ENCODE measurements around the gene GSE1.

GSE1 gene

DNA sequence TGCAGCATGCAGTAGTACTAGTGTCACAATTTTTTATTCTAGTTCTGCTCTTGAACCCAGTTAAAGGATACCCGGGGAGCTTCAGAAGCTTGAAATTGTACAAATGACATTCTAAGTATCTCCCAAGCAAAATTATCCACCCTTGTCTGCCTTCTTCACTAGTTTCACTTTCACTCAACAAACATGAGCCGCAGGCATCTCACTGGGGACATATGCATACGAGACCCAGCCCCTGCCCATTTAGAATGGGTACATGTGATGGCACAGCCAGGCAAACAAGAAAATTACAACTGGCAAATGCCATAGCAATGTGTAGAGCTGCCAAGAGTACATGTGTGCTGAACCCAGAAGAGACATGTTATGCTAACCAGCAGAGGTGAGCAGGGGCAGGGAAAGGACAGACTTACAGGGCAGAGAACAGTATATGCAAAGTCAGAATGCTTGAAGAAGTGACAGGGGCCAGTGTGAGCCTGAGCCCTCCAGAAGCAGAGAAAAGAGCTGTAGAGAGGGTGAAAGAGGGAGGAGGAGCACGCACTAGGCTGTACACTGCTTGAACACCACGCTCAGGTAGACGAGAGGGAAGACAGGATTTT lies 67.3 kb downstream of the GSE1 start:
- no peak for DNase-seq (ENCODE audit: low spot score)

DNA sequence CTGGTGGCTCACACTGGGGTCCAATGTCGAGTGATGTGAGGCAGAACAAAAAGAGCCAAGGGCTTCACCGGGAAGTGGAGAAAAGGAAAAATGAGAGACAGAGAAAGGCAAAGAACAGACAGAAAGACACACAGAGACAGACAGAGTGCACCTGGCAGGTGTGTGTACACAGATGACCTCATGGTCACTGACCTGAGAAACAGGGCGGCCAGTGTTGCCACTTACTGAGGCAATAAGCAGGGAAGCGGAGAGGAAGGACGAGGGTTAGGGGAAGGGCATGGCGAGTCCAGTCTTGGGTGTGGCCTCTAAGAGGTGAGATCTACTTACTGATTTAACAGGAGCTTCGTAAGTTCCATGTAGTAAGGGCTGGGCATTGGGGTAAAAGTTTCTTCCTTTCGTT lies 68.1 kb downstream of the GSE1 start:
- no peak for DNase-seq (ENCODE audit: low spot score)

DNA sequence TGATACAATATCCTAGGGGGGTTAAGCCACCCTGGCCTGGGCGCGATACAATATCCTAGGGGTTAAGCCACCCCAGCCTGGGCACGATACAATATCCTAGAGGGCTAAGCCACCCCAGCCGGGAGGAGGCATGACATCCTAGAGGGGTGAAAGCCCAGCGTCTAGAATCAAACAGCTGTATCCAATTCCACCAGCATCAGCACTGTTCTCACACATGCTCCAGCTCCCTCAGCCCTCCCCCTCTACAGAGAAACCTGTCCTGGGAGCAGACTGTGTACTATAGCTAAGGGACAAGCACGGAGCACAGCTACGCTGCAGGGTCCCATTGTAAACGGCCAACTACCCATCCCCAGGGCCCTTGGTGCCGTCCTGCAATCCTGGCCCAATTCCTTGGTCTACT lies 69.4 kb downstream of the GSE1 start:
- no peak for DNase-seq (ENCODE audit: low spot score)

DNA sequence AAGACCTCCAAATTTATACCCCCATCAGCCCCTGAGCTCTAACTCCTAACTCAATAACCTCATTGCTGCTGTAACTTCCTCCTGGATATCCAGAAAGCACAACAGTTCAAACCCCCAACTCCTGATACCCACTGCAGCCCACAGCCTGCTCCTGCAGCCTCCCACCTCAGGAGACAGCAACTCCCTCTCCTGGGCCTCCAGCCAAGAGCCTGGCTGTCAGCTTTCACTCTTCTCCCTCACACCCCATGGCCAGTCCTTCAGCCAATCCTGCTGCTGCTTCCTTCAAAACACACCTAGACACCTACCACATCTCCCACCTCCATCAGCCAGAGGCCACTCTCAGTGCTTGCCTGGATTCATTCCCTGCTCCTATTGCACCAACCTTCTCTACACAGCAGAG lies 70.2 kb downstream of the GSE1 start:
- no peak for DNase-seq (ENCODE audit: low spot score)

DNA sequence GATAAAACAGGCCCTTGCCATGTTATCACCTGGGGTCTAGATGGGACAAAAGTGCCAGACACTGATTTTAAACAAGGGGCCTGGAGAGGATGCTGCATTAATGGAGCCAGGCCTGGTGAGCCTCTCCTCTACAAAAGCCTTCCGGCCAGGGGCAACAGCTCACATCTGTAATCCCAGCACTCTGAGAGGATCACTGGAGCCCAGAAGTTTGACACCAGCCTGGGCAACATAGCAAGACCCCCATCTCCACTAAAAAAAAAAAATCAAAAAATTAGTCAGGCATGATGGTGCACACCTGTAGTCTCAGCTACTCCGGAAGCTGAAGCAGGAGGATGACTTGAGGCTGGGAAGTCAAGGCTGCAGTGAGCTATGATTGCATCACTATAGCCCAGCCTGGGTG lies 72.1 kb downstream of the GSE1 start:
- DNase-seq (ENCODE audit: low spot score): no peak

DNA sequence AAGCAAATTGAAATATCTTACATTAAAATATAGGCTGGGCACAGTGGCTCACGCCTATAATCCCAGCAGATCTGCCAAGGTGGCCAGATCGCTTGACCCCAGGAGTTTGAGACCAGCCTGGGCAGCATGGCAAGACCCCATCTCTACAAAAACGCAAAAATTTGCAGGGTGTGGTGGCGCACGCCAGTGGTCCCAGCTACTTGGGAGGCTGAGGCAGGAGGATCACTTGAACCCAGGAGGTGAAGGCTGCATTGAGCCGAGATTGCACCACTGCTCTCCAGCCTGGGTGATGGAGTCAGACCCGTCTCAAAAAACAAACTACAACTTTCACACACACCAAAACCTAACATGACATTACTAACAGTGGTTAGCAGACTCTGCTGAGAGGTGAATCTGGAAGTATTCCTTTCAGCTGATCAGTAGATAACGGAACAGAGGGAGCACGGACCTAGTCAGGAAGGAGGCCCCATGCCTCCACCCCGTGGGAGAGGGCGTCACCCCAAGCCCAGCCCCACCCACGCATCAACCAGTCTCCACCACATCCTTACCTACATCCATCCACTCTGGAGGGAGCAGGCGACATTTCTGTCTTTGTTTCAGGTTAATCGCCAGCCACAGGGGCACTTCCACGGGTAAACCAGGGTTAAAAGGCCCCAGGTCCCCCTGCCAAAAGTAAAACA lies 73.9 kb downstream of the GSE1 start:
- DNase-seq (ENCODE audit: low spot score): no peak

DNA sequence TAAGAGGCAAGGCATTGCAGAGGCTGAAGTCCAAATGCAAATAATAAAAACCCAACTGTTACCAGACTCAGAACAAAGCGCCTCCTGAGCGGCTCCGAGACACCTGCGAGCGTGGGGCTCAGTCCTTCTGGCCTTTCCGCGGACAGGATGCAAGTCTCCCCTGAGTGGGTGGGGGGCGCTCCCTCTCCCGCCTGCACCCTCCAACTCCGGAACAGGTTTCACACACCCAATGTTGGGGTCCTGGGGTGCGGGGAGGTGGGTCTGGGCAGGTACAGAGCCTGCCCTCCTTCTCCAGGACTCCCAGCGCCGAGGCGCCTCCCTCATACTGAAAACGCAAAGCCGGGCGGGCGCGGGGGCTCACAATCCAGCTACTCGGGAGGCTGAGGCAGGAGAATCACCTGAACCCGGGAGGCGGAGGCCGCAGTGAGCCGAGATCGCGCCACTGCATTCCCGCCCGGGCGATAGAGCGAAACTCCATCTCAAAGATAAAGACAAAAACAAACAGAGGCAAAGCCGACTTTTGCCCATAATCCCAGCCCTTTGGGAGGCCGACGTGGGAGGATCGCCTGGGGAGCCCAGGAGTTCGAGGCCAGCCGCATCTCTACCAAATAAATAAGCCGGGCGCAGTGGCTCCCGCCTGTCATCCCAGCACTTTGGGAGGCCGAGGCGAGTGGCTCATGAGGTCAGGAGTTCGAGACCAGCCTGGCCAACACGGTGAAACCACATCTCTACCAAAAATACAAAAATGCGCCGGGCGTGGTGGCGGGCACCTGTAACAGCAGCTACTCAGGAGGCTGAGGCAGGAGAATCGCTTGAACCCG lies 74.7 kb downstream of the GSE1 start:
- no peak for DNase-seq (ENCODE audit: low spot score)

DNA sequence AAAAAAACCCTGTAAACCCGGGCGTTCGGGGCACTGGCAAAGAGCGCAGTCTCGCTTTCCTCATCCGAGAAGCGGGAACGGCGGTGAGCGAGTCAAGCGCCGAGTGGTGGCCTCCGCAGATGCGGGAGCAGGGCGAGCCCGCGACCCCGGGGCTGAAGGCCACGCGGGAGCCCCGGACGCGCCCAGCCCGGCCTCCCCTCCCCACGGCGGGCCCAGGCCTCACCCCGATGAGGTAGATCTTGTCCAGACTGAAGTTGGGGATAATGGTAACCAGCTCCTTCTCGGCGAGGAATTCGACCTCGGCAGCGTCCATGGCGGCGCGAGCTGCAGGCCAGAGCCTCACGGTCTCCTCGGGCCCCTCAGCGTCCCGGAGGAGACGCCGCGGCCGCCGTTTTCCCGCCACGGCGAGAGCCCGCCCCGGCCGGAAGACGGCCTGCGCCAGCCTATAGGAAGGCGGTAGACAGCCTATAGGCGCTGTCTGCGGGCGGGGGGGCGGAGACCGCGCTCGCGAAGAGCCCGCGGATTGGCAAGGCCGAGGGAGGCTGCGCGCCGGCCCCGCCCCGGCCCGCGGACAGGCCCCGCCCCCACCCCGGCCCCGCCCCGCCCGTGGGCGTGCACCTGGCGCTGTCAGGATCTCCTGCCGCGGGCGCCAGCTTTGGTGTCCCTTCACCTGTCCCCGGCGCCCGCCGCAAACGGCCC lies 75.6 kb downstream of the GSE1 start, which contains the start of gene GINS2:
Gene GINS2 (minus strand): TSS at position 369 of the 699 bp plus-strand sequence. CDS start 56 bp downstream, at position 313.
- DNase-seq (ENCODE audit: low spot score): peak; percentile 90

DNA sequence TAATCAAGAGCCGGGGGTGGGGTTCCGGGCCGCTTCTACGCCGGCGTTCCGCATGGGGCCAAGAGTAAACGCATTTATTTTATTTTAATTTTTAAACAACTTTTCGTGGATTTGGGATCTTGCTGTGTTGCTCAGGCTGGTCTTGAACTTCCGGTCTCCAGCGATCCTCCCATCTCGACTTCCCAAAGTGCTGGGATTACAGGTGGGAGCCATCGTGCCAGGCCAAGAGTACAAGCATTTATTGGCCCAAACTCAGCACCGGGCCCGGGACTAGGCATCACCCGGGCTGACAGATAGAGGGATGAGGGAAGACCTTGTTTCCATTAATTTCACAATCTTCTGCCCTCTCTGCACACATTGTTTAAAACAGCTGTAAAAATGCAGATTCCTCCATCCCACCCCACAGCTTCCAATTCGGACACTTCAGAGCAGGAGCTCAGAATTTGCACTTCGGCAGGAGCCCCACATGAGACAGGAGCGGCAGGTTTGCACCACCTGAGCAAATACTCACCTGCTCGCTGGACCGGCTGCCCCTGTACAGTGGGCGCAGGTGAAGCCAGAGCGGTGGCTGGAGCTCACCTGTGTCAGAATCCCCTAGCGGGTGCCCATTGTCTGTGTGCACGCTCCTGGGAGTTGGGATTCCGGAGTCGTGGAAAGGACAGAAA lies 76.3 kb downstream of the GSE1 start:
- DNase-seq (ENCODE audit: low spot score): no peak

DNA sequence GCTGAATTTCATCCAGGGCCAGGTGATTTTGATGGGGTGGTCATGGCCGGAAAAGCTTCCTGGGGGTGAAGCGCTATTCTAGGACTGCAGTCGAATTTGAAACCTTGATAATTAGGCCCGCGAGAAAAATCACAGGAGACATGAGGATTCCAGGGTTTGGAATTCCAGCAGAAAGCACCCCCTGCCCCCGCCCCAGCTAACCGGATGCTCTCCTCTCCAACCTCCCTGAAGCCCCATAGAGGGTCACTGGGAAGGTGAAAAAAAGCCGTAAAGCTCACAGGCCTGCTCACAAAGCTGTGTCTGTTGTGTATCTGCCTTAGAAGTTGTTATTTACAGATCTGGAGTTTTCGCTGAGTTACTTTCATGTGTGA lies 76.8 kb downstream of the GSE1 start:
- DNase-seq (ENCODE audit: low spot score): no peak

DNA sequence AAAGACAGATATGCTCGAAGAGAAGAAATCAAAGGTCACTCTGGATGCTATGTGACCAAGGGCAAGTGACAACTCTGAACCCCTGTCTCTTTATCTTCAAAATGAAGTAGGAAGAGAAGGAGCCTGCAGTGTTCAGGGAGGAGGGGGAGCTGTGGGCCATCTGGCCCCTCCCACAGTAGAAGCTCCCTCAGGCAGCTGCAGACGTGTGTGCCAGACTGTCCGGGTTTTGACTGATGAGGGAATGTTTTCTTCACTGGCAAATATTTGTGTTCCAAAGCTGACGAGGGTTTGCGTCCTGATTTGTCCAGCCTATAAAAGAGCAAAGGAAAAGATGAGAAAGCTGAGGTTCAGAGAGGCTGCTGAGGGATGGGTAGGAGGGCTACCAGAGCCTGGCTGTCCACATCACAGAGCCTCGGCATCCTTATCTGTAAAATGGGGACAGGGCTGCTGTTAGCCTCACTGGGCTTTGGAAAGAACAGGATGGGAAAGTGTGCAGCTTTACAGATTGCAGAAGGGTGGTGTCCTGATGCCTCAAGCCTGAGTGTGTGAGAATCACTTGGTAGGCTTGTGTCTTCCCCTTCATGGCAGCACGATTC lies 77.4 kb downstream of the GSE1 start:
- peak; percentile 25 for DNase-seq (ENCODE audit: low spot score)

DNA sequence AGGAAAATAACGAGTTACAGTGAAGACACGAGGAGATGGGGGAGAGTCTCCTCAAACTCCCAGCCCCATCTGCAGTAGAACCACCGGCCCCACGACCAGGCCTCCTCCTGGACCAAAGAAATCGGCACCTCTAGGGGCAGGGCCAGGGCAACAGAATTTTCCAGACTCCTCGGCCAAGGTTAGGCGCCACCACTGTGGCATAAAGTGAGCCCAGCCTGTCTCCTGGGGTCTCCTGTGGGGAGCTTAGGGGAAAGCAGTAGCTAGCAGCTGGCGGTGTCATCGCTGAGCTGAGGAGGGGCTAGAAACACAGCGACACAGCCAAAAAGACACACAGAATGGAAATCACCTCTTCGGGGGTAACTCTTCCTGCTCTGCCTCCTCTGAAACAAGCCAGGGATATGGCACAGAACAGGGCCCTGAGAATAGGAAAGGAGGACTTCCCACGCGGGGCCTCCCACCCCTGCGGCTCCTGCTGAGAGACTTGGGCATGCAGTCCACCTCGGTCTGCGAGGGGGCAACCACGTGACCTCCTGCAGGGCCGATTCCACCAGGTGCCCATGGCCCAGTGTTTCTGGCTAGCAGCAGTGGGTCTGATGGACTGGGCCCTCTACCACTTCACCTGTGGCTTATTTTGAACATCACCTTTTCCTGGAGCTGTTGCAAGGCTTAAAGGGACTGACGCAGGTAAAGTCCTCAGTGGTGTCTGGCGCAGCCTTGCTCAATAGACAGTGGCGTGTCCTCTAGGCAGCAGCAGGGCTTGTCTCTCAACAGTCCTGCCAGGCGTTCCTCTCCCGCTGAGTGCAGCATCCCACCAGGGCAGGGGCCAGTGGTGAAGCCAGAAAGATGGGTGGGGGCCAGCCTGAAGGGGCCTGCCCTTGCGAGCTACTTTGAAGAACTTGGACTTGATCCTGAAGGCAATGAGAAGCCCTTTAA lies 82.3 kb downstream of the GSE1 start:
- no peak for DNase-seq (ENCODE audit: low spot score)

DNA sequence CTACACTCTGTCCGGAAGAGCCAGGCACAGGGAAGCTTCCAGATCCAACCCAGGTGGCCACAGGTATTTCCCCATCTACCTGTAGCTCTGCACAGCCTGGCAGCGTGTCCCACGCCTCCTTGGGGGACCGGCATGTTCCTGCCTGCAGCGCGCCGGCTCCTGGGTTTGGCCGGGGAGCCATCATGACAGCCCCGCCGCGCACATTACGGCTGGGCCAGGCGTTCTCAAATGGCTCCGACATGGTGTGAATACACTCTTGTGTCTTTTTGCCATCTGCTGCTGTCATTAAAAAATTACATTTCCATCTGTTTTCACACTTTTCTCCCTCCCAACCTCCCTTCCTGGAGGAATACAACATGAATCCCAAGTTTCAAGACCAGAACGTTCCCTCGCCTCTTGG lies 83.7 kb downstream of the GSE1 start:
- no peak for DNase-seq (ENCODE audit: low spot score)

DNA sequence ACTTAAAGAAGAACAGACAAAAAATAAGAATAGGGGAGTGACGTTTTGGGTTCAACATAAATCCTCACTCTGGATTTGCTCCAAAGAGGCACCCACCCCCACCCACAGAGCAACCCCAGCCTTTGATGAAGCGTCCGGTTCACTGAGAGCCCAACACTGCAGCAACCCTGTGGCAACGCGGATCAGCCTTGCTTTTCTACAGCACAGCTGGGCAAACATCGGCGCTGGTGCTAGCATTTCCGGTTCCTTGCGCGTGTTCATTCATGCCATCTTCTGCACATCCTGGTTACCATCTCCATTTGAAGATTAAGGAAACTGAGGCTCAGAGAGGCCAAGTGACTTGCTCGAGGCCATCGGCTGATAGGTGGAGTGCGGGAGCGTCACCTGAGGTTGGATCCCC lies 84.3 kb downstream of the GSE1 start:
- no peak for DNase-seq (ENCODE audit: low spot score)

DNA sequence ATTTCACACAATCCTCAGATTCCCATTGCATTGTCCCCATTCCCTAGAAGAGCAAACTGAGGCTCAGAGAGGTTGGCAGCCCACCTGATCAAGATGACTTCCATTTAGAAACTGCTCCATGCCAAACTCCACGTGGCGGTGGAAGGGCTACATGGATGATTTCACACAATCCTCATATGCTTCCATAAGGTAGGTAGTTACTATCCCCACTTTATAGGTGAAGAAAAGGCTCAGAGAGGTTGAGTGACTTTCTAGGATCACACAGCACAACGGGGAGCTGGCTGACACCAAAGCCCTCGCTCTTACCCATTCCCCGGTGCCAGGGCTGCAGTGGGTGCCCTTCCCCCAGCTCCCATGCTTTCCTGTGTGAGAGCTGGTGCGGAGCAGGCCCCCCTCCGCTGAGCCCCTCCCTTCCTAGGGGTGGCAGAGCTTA lies 85.4 kb downstream of the GSE1 start:
- DNase-seq (ENCODE audit: low spot score): no peak

DNA sequence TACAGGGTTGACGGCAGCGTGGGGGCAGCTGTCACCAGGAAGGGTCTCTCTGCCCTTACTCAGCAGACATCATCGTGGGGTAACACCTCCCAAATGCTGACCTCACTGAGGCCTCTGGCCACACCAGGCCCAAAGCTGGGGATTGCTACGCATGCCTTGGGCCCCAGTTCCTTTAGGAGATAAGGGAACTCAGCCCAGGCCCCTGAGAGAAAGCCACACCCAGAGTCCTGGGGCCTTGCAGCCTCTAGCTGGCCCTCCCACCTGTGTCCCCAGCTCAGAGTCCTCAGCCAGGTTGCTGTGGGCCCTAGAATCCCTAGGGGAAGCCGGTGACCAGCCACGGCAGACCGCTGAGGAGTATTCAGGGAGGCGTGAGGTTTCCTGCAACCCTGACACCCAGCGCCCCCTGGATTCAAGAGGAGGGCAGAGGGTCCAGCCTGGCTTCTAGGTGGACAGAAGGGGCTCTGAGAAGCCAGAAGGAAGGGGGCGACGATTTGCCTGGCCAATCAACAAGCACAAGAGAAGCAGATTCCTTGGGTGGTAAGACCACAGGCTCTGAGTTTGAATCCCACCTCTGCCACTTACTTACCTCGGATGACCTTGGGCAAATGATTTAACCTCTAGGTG lies 85.9 kb downstream of the GSE1 start:
- no peak for DNase-seq (ENCODE audit: low spot score)

DNA sequence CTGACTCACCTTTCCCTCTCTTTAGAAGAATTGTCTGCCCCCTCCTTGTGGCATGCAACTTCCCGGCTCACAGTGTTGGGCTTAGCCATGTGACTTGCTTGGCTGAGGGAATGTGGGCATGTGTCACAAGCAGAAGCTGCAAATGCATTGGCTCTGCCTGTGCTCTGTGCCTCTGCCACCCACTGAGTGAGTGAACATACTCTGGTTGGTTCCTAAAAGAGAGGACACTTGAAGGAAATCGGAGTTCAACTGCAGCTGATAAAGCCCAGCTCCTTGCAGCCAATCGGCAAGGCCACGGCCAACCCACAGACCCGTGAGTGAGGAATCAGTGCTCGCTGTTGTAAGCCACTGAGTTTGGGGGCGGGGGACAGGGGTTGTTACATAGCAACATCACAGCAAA lies 86.5 kb downstream of the GSE1 start:
- peak; percentile 82 for DNase-seq (ENCODE audit: low spot score)

DNA sequence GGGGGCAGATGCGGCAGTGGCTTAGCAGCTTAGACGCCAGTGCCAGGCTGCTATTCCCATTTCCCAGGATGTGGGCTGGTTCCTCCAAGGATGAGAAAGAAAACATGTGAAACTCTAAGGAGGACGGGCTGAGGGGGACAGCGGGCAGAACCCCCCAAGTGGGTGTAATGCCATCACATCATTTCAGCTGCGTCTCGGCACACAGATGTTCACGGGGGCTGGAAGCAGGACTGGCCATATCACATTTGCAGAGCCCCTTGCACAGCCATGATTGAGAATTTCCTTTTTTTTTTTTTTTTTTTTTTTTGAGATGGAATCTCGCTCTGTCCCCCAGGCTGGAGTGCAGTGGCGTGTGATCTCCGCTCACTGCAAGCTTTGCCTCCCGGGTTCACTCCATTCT lies 90.9 kb downstream of the GSE1 start:
- no peak for DNase-seq (ENCODE audit: low spot score)

DNA sequence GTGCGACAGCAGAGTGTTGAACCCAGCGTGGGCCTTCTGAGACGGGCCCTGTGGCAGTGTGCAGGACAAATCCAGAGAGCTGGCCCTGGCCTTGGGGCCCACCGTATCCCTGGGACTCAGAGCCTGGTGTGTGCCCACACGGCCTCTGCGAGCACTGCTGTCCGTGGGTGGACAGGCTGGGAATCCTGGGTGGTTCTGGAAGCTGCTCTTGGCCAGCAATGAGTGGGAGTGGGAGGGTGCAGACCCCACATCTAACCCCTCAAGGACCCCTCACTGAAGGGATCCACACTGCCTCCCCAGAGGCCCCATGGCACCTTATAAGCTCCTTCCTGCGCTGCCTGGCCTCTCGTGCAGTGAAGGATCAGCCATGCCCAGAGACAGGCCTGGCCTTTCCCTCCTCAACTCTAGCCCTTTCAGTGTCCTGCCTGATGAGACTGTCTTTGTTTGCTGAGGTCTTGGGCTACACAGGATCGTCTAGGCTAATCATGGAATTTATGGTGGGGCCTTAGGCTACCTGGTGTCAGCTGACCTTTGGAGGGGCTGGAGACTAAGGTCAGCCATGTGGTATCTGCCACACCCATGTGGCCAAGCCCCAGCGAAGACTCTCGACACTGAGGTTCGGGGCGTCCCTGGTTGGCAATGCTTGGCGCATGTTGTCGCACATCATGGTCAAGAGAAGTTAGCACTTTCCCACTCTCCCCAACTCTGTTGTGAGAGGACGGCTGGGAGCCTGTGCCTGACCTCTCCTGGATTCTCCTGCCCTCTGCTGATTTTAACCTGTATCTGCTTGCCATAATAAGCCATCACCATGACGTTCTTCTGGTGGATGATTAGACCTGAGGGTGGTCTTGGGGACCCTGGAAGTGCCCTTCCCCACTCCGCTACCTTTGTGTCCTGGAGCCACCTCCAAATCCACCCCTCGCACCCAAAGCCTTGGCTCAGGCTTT lies 92.1 kb downstream of the GSE1 start:
- DNase-seq (ENCODE audit: low spot score): no peak
